ENCODE measurements around the gene ARPC4. TPM values are rescaled to one million over a fixed set of nuclear protein-coding genes. Genes with fewer than 3 reads are reported as not detected.

The ARPC4 gene
- 251 and 317 TPM in 2 replicates for total RNA-seq

DNA sequence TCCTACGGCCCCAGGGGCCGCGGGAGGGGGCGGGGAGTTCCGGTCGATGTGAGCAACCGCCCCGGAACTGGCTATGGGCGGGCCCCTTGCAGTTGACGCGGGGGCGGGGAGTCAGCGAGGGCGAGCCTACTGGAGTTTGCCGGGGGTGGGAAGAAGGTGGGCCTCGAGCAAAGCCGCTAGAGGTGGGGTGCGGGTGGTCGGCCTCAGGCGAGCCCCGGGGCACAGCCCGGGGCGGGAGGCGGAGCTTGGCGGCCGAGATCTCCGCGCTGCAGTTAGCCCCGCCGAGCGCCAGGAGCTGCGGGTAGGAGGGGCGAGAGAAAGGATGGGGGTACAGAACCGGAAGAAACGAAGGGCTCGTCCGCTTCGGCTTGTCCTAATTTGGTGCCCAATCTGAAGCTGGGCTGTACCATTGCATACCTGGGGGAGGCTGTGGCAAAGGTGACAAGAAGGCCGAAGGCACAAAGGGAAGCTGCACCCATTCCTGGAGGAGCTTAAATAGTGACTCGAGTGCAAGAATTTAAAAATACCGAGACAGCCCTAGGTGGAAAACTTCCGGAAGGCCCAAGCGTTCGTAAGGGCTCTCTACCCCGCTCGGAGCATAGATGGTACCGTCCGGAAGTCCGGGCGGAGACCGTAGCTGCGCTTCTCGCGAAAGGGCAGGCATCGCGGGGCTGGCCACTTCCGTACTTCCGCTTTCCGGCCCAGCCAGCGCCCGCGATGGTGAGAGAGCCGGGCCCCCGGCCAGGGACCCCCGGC, at the start of gene ARPC4, which contains the start of gene TADA3:
TSS of gene ARPC4 (plus strand) at position 678 of the 756 bp plus-strand sequence. CDS start at position 718, 40 bp downstream.
TSS of gene TADA3 (minus strand) at position 69 of the 756 bp plus-strand sequence. CDS start 1,007 bp downstream, outside the sequence.
- DNase-seq (ENCODE audit: low read depth in 2 of 2) = peak; percentile 93 to 96

DNA sequence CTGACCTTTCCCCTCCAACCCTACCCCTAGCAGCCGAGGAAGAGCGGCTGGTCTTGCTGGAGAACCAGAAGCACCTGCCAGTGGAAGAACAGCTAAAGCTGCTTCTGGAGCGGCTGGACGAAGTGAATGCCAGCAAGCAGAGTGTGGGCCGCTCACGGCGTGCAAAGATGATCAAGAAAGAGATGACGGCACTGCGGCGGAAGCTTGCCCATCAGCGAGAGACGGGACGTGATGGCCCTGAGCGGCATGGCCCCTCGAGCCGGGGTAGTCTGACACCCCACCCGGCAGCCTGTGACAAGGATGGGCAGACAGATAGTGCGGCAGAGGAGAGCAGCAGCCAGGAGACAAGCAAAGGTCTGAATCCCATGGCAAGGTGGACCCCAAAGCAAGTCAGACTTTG, 49.3 kb upstream of the ARPC4 start:
- DNase-seq (ENCODE audit: low read depth in 2 of 2) = no peak

DNA sequence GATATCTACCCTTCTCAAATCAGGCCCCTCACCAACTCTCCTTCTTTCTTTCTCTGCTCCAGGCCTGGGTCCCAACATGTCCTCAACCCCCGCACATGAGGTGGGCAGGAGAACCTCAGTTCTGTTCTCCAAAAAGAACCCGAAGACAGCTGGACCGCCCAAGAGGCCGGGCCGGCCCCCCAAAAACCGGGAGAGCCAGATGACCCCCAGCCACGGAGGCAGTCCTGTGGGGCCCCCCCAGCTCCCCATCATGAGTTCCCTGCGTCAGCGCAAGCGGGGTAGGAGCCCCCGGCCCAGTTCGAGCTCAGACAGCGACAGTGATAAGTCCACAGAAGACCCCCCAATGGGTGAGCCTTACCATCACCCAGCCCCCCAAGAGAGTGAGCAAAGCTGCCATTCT, 48.7 kb upstream of the ARPC4 start:
- no peak for DNase-seq (ENCODE audit: low read depth in 2 of 2)

DNA sequence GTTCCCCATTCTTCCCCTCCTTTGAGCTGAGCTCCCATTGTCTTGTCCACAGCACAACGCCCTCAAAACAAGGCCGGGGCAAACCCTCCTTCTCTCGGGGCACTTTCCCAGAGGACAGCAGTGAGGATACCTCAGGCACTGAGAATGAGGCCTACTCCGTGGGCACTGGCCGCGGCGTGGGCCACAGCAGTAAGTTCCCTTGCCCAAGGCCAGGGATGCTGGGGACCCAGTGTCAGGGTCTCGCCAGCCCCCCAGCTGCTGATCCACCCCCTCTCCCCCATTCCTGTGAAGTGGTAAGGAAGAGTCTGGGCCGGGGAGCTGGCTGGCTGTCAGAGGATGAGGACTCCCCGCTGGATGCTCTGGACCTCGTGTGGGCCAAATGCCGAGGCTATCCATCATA, 47.4 kb upstream of the ARPC4 start:
- DNase-seq (ENCODE audit: low read depth in 2 of 2) = no peak

DNA sequence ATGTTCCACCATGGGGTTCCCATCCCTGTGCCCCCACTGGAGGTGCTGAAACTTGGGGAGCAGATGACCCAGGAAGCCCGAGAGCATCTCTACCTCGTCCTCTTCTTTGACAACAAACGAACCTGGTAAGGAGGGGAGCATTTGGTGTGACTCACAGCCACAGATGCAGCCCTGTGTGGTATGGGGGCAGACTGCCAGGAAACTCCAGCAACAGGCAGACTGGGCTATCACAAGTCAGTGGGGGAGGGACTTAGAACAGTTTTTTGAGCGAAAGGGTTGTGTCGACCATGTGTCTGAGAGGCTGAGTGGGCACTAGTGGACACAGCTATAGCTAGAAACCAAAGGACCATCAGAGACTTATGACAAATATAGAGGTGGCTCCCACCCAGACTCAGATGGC, 46.6 kb upstream of the ARPC4 start:
- DNase-seq (ENCODE audit: low read depth in 2 of 2) = peak in 1 of 2 donors; percentile 66

DNA sequence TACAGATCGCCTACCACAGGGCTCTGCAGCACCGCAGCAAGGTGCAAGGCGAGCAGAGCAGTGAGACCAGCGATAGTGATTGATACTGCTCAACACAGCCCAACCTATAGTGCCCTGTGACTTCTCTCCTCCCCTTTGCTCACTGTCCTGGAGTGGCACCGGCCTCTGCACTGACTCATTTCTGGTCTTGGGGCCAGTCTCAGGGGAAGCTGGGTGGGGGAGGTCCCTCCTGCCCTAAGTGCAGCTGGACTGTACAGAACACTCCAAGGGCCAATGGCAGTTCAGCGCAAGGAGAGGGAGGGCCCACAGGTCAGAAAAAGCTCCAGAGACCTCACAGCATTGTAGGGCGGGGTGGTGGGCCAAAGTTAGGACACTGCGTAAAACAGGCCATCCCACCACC, 45.6 kb upstream of the ARPC4 start:
- peak in 1 of 2 donors; percentile 55 for DNase-seq (ENCODE audit: low read depth in 2 of 2)

DNA sequence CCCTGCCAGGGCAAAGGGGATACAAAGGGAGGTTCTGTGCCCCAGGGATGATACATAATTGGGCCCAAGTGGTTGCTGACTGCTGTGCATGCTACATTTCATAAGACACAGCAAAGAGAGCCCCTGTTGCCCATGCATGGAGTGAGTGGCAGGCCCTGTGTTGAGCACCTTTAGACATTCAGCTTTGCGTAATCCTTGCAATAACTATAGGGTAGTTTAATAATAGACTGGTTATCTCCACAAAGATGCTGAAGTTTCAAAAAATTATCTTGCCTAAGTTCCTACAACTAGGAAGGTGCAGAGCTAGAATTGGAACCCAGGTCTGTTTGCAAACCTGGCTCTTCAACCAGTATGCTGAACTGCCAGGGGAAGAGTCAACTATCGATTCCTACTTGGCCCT, 44.9 kb upstream of the ARPC4 start:
- no peak for DNase-seq (ENCODE audit: low read depth in 2 of 2)

DNA sequence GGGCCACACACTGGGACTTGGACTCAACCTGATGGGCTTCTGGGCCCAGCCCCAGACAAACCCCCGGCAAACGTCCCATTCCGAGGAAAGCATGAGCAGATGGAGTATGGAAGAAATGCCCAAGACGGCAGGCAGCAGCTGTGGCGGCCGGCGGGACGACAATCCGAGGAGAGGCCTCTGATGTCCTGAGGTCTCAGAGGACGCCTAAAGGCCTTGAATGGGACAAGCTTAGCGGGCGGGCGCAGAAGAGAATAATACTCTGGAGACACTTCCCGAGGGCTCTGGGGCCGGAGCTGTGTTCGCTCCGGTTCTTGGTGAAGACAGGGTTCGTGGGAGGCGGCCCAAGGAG, 43.6 kb upstream of the ARPC4 start:
- no peak for DNase-seq (ENCODE audit: low read depth in 2 of 2)

DNA sequence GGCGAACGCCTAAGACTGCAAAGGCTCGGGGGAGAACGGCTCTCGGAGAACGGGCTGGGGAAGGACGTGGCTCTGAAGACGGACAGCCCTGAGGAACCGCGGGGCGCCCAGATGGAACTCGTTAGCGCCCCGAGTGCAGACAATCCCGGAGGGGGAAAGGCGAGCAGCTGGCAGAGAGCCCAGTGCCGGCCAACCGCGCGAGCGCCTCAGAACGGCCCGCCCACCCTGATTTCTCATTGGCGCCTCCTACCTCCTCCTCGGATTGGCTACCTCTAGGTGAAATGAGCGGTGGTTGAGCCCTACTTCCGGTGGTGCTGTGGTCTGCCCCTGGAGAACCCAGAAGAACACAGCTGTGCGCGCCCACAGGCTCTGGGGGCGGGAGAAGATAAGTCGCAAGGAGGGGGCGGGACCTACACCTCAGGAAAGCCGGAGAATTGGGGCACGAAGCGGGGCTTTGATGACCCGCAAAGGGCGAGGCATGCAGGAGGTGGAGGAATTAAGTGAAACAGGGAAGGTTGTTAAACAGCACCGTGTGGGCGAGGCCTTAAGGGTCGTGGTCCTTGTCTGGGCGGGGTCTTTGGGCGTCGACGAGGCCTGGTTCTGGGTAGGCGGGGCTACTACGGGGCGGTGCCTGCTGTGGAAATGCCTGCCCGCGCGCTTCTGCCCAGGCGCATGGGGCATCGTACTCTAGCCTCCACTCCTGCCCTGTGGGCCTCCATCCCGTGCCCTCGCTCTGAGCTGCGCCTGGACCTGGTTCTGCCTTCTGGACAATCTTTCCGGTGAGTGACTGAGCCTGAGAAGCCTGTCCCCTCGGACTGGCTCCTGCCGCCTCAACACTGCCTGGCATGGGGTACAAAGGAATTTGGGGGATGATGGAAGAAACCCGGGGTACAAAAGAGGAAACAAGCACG, 43.0 kb upstream of the ARPC4 start, which contains the start of gene OGG1:
TSS of gene OGG1 (plus strand) at position 308 of the 911 bp plus-strand sequence. CDS start at position 643, 335 bp downstream.
- peak; percentile 84 to 98 for DNase-seq (ENCODE audit: low read depth in 2 of 2)

DNA sequence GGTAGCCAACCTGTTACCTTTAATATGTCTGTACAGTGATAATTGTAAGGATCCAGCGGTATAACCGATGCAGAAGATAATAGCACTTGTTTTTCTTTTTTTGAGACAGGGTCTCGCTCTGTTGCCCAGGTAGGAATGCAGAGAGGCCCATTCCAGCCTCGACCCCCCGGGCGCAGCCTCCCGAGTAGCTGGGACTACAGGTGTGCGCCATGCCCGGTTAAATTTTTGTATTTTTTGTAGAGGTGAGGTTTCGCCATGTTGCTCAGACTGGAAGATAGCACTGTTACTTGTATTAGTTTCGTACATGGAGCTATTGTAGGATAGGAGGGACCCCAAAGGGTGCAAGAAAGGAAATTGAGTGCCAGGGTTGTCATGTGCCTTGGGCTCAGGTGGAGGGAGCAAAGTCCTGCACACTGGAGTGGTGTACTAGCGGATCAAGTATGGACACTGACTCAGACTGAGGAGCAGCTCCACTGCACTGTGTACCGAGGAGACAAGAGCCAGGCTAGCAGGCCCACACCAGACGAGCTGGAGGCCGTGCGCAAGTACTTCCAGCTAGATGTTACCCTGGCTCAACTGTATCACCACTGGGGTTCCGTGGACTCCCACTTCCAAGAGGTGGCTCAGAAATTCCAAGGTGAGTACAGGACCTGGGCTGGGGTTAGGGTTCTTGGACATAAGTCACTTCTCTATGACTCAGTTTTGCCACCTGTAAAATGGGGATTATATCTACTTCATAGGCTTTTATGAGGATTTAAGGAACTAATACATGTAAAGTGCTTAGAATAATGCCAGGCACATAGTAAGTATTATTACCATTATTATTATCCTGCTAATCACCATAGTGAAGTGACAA, 42.1 kb upstream of the ARPC4 start:
- DNase-seq (ENCODE audit: low read depth in 2 of 2) = no peak

DNA sequence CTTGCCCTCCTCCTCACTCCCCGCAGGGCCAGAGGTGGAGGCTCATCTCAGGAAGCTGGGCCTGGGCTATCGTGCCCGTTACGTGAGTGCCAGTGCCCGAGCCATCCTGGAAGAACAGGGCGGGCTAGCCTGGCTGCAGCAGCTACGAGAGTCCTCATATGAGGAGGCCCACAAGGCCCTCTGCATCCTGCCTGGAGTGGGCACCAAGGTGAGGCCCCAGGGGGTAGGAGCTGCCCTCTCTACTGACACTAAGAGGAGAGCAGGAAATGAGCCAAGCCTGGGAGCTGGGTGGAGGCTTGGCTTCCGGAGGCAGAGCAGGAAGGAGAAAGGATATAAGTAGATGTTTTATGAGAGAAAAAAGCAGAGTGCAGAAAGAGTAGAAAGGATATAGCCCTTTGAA, 38.2 kb upstream of the ARPC4 start:
- peak in 1 of 2 donors; percentile 35 for DNase-seq (ENCODE audit: low read depth in 2 of 2)

DNA sequence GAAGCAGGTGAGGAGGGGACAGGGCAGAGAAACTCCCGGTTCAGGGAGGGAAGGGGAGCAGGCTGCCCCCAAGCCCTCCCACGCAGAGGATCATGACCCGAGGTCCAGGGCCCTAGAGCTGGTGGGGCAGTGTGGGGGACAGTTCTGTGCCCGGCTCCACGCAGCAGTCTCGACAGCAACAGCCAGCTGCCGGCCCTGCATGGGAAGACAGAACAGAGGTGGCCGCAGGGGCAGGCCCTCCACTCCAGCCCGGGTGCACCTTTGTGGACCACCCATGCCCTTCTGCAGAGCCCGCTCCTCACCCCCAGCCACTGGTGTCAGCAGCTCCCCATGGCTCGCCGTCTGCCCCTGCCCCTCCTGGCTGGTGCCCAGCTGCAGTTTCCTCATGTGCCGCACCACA, 35.5 kb upstream of the ARPC4 start:
- no peak for DNase-seq (ENCODE audit: low read depth in 2 of 2)

DNA sequence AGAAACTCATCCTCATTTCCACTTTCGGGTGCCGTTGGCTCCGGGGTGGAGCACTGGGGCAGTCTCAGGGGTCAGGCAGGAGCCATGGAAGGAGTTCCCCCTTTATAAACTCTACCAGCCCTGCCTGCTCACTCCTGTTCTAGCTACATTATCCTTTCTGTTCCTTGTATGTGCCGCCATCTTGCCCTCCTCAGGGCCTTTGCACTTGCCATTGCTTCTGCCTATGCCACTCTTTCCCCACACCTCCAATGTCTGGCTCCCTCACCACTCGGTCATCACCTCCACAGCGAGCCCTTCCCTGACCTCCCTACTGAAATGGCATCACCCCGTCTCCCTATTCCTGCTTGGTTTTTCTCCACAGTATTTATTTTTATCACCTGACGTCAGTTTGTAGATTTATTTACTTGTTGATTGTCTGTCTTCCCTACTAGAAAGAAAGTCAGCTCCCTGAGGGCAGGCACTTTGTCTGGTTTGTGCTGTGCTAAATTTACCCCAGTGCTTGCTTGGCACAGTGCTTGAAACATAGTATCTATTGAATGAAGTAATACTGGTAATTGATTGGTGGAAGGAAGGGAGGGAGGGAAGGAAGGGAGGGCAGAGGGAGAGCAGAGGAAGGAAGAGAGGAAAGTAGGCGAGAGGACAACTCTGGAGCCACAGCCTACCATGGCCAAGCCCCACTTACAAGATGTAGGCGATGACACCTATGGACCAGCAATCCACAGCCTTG, 31.9 kb upstream of the ARPC4 start:
- no peak for DNase-seq (ENCODE audit: low read depth in 2 of 2)

DNA sequence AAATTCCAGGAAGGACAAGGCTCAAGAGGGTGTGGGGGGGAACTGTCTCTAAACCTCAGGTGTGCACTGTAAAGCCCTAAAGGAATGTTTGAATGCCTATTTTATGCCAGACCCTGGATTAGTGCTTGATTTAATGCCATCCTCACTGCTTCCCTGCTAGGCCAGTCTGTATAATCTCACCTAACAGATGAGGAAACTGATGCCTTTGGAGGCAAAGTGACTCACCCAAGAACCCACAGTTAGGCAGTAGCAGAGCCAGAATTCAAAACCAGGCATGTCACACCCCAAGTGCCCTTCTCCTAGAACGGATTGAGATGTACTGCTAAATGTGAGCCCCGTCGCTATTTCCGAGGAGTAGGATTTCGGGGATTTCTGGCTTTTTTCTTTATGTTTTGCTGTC, 31.0 kb upstream of the ARPC4 start:
- no peak for DNase-seq (ENCODE audit: low read depth in 2 of 2)

DNA sequence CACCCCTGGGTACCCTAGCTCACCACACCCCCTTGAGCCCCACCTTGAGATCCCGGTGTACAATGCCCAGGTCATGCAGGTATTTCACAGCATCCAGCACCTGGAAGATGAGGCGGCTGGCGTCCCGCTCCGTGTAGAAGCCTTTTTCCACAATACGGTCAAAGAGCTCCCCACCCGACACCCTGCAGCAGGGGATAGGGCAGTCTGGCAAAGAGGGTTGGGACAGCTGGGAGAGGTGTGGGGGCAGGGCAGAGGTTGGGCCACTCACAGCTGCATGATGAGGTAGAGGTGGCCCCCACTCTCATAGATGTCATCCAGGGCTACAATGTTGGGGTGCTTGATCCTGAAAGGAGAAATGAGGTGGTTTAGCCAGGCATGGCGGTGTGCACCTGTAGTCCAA, 30.0 kb upstream of the ARPC4 start:
- no peak for DNase-seq (ENCODE audit: low read depth in 2 of 2)

DNA sequence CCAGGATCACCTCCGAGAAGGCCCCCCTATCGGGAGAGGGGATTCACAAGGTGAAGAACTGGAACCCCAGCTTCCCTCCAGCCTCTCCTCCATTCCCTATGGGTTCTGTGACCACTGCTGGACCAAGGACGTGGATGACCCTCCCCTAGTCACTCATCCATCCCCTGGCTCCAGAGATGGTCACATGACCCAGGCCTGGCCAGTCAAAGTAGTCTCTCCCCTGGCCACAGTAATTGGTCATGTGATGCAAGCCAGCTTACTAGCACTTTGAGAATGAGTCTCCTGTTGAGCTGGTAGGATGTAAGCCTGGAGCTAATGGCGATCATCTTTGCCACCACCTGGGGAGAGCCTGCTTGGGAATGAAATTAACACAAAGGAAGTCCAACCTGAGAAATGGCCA, 27.0 kb upstream of the ARPC4 start:
- no peak for DNase-seq (ENCODE audit: low read depth in 2 of 2)

DNA sequence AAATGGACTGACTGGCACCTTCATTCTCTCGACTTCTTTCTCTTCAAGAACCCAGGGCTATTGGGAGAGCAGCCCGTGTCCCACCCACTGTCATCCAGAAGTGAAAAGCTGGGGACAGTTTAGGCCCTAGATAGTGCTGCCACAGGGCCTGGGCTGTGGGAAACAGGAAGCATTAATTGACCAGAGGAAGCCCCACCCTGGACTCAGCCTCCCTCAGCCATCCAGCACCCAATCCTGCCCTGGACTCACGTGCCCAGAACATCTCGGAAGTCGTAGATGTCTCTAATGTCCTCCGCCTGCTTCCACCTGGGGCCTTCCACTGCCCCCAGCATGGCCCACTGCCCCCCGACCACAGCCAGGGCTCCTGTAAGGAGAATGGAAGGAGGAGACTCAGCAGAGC, 25.5 kb upstream of the ARPC4 start:
- DNase-seq (ENCODE audit: low read depth in 2 of 2) = no peak

DNA sequence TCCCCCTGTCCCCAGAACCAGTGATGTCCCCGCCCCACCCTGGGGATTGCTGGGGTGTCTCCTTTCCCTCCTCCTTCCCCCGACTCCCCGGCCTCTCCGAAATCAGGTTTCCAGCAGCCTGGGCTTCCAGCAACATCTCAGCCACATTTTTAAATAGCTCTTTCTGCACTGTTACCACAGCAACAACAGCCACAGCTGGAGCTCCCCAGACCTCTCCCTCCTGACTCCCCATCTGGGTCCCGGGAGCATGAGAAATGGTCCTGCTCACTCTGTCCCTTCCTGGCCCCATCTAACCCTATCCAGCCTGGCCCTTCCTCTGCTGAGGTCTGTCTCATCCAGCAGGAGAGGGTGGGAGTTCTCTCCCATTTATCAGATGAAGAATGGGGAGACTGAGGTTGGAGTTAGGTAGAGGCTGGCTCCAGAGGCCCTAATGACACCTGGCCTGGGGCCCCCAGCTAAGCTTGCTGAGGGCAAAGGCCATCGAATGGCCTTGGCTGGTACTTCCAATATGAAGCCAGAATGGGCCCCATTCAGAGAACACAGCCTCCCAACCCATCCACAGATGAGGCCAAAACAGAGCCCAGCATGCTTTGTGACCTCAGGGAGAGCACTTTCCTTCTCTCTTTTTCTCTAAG, 24.6 kb upstream of the ARPC4 start:
- no peak for DNase-seq (ENCODE audit: low read depth in 2 of 2)

DNA sequence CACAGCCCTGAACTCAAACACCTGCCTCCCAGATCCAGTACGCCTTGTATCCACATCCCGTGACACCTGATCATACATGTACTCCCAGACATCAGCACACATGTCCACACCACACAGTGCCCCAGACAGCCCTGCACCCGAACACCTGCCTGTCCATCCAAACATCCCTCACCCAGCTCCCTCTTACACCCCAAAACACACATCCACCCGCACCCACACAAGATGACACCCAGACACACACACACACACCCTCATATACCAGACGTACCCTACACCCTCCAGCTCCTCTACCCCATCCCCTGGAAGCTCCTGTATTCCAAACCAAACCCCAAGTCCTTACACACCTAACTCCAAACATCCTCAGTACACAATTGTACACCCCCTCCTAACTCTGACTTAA, 23.9 kb upstream of the ARPC4 start:
- no peak for DNase-seq (ENCODE audit: low read depth in 2 of 2)

All from dermis microvascular lymphatic vessel endothelial cell (primary cell).